GM21360 (cell line): Measurements from ENCODE around the gene KCNN2.

ENCODE experiments used
- ATAC-seq: cut with Tn5 transposase; IDR thresholded peaks from one replicate; pipeline ENCODE4 v1.9.1; 2021; ENCODE audit warnings: mild to moderate bottlenecking, moderate library complexity; ENCODE audit not compliant: unreplicated experiment

The KCNN2 gene

GRCh38 chr5:114477816-114478334 is 116.0 kb downstream of the KCNN2 start:
- ATAC-seq = no peak

DNA sequence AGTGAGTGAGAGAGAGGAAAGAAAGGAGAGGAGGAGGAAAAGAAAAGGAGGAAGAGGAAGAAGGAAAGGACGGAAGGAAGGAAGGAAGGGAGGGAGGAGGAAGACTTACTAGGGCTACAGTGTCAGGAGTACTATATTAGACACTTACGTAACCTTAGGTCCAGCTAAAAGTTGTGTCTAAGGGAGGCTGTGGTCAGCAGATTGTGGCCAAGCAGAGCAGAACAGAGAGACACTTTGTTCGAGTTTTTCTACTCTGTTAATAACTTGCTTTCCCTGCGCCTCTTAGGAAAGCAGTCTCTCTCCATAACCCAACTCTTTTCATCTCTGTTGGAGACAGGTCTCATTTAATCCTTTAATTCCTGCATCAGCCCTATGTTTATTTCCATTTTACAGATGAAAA is 138.9 kb downstream of the KCNN2 start:
- no peak for ATAC-seq

DNA sequence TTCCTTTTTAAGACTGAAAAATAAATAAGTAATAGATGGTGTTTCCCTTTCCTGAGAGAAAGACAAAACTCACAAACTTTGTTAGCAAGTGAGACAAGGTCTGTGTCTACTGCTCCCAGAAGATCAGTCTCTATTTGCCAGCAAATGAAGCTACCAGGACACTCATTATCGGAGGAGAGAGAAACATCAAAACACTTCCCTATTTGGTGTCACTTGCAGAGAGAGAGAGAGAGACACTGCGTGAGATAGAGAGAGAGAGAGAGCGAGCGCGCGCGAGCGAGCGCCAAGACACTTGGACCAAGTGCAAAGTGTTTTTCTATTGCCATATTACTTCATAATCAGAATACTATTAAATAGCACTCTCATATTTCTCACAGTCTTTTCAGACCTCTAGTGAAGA is 142.7 kb downstream of the KCNN2 start:
- ATAC-seq = no peak

GRCh38 chr5:114524221-114524620 is 162.4 kb downstream of the KCNN2 start:
- no peak for ATAC-seq

DNA sequence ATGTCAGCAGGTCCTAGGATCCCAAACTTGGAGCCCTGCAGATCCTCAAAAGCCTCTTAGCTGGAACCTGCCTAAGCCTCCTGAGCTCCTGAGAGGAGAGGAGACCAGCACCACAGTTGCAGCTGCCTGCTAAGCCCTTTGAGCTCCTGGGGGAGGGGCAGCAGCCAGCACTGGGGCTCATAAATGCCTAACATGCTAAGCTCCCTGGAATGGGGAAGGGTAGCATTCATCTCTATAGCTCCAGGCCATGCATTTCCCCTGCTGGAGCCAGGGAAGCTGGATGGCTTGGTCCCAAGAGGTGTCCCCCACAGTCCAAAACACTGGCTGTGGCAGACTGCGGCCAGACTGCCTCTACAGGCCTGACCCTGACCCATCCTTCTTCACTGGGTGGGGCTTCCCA is 182.7 kb downstream of the KCNN2 start:
- ATAC-seq = no peak
